Measurements from ENCODE around the gene TAS1R1. TPM values are rescaled to one million over a fixed set of nuclear protein-coding genes. Genes with fewer than 3 reads are reported as not detected.
A peak's percentile ranks its signal among the peaks of the same experiment; 100 is the strongest.

The TAS1R1 gene
- polyA plus RNA-seq, 2 of the 4 experiments (the other 2 are of a cell fraction): not detected

DNA sequence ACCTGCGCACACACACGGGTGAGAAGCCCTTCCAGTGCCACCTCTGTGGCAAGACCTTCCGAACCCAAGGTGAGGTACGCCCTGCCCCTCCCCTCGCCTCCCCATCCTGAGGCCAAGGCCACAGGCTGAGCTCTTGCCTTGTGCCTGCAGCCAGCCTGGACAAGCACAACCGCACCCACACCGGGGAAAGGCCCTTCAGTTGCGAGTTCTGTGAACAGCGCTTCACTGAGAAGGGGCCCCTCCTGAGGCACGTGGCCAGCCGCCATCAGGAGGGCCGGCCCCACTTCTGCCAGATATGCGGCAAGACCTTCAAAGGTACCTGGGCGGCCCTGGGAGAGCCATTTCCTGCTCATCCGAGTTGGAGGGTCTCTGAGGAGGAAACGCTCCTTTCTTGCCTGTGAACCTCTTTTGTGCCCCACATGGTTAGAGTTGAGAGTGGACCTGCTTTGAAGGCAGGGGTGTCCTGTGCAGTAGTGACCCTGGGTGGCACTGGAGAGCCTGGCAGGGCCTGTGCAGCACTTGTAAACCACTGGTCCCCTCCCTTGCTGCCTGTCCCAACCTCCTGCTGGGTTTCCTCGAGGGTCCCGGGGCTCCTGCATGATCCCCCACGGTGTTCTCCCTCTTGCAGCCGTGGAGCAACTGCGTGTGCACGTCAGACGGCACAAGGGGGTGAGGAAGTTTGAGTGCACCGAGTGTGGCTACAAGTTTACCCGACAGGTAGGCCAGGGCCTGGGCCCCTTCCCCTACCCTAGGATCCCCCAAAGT is 33.2 kb downstream of the TAS1R1 start:
- ChIA-PET POLR2A (interaction anchor here (1.6 kb wide), 1 partner anchor 8 kb away, joined by 5 read pairs; the partner anchor contains the start of gene ZBTB48), CTCF (interaction anchor here (0.6 to 2.8 kb wide), 3 partner anchors 12 to 108 kb away, joined by 3 to 8 read pairs (median 4); partner anchors contain the start of genes NOL9 and TAS1R1)
- no peak overlapping the region for H3K27ac ChIP-seq
- DNase-seq (ENCODE audit: low read depth in 1 of 2, low spot score in 1 of 2): no peak
- 82% methylated on average over 18 of the region's 25 CpGs for WGBS (ENCODE audit: missing lambda C conversion rate)
- no peak overlapping the region for H3K4me3 ChIP-seq
- H3K4me2 ChIP-seq: no peak overlapping the region
- no peak for FAIRE-seq
- no peaks in the 10 kb centered on the region for H3K4me1 ChIP-seq
- no peak for TF ChIP-seq EHF (CRISPR knock-in tag; IDR thresholded peaks at IDR 0.05)
- no peak for TF ChIP-seq ZSCAN20 (CRISPR knock-in tag; IDR thresholded peaks at IDR 0.05)
- no peak for TF ChIP-seq FOSL2 (IDR thresholded peaks at IDR 0.05)
- TF ChIP-seq FOSL2 (CRISPR knock-in tag; IDR thresholded peaks at IDR 0.05): no peak
- TF ChIP-seq MAZ (IDR thresholded peaks at IDR 0.05; ENCODE audit: borderline replicate concordance, low read depth, low read length): no peak
- TF ChIP-seq, protein P1, sequence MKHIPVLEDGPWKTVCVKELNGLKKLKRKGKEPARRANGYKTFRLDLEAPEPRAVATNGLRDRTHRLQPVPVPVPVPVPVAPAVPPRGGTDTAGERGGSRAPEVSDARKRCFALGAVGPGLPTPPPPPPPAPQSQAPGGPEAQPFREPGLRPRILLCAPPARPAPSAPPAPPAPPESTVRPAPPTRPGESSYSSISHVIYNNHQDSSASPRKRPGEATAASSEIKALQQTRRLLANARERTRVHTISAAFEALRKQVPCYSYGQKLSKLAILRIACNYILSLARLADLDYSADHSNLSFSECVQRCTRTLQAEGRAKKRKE (CRISPR knock-in tag; IDR thresholded peaks at IDR 0.05; ENCODE audit: low read depth): no peak
- TF ChIP-seq FOXS1 (CRISPR knock-in tag; IDR thresholded peaks at IDR 0.05): no peak
- TF ChIP-seq RCOR1 (IDR thresholded peaks at IDR 0.05; ENCODE audit: low read depth, low read length): no peak
- no peaks in the 10 kb centered on the region for H3K9me3 ChIP-seq
- 0 out of 6 replicates have a peak, but pooled peaks of 1 of the 2 experiments have one; percentile 8 for ATAC-seq

DNA sequence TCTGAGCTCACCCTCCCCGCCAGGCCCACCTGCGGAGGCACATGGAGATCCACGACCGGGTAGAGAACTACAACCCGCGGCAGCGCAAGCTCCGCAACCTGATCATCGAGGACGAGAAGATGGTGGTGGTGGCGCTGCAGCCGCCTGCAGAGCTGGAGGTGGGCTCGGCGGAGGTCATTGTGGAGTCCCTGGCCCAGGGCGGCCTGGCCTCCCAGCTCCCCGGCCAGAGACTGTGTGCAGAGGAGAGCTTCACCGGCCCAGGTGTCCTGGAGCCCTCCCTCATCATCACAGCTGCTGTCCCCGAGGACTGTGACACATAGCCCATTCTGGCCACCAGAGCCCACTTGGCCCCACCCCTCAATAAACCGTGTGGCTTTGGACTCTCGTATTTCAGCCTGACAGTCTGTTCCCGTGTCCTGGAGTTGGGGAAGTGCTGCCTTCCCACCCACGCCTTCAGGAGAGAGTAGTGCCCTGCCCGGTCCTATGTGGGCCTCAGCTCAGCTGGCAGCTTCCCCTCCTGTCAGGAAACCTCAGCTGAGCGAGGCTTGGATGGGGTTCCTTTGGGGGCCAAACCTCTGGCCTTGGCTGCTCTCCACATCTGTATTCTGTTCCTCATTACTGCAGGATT is 33.9 kb downstream of the TAS1R1 start:
- Histone ChIP-seq H3K4me1 (no peaks in the 10 kb centered on the region), H3K27ac (no peak overlapping the region), H3K4me3 (no peak overlapping the region), H3K9me3 (no peaks in the 10 kb centered on the region), H3K4me2 (no peak overlapping the region)
- ATAC-seq: no peak
- ChIA-PET CTCF (interaction anchor here (0.6 to 2.8 kb wide), 5 partner anchors 11 to 109 kb away, joined by 3 to 8 read pairs (median 3); partner anchors contain the start of genes NOL9 and TAS1R1), POLR2A (interaction anchor here (1.6 kb wide), 1 partner anchor 9 kb away, joined by 5 read pairs; the partner anchor contains the start of gene ZBTB48)
- WGBS (ENCODE audit: missing lambda C conversion rate): 92% methylated on average over 13 of the region's 24 CpGs
- DNase-seq (ENCODE audit: low read depth in 1 of 2, low spot score in 1 of 2): no peak
- TF ChIP-seq JUNB (IDR thresholded peaks at IDR 0.05) (no peak), NPAS2 (CRISPR knock-in tag; IDR thresholded peaks at IDR 0.05; ENCODE audit: borderline replicate concordance) (no peak), CHD4 (IDR thresholded peaks at IDR 0.05; ENCODE audit: borderline replicate concordance) (no peak), MAFK (IDR thresholded peaks at IDR 0.05; ENCODE audit: partially characterized antibody) (no peak), EP300 (IDR thresholded peaks at IDR 0.05) (no peak), POLR2AphosphoS2 (conservative IDR thresholded peaks at IDR 0.05; ENCODE audit: low read length) (no peak), EHF (CRISPR knock-in tag; IDR thresholded peaks at IDR 0.05) (no peak), RNF2 (IDR thresholded peaks at IDR 0.05; ENCODE audit: borderline replicate concordance, low read depth) (no peak), TFCP2L1 (CRISPR knock-in tag; IDR thresholded peaks at IDR 0.05) (no peak), ZFP36 (IDR thresholded peaks at IDR 0.05; ENCODE audit: borderline replicate concordance, partially characterized antibody) (no peak), CBX8 (IDR thresholded peaks at IDR 0.05) (no peak), RARB (CRISPR knock-in tag; IDR thresholded peaks at IDR 0.05) (no peak), RFX5 (IDR thresholded peaks at IDR 0.05) (no peak), RCOR1 (IDR thresholded peaks at IDR 0.05; ENCODE audit: low read depth, low read length) (no peak)
- TF ChIP-seq, protein P2, sequence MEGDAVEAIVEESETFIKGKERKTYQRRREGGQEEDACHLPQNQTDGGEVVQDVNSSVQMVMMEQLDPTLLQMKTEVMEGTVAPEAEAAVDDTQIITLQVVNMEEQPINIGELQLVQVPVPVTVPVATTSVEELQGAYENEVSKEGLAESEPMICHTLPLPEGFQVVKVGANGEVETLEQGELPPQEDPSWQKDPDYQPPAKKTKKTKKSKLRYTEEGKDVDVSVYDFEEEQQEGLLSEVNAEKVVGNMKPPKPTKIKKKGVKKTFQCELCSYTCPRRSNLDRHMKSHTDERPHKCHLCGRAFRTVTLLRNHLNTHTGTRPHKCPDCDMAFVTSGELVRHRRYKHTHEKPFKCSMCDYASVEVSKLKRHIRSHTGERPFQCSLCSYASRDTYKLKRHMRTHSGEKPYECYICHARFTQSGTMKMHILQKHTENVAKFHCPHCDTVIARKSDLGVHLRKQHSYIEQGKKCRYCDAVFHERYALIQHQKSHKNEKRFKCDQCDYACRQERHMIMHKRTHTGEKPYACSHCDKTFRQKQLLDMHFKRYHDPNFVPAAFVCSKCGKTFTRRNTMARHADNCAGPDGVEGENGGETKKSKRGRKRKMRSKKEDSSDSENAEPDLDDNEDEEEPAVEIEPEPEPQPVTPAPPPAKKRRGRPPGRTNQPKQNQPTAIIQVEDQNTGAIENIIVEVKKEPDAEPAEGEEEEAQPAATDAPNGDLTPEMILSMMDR (IDR thresholded peaks at IDR 0.05): no peak
- no peak for FAIRE-seq

All from A549 (cell line).